HepG2 (cell line): ENCODE data around the gene OR6S1. TPM values are rescaled to one million over a fixed set of nuclear protein-coding genes. Genes with fewer than 3 reads are reported as not detected.
A peak's percentile ranks its signal among the peaks of the same experiment; 100 is the strongest.

Experiments
- HNF4G ChIP-seq, 2 experiments: sonication (generic) in 1 of 2; formaldehyde crosslinking in 1 of 2; IDR thresholded peaks; 2 replicates each; pipeline versions ENCODE4 v1.4.0 to v1.6.1; 2011 to 2020; ENCODE audit warnings: borderline replicate concordance in 2 of 2, low read depth in 2 of 2, mild to moderate bottlenecking in 2 of 2, low read length in 1 of 2, missing genetic modification reagents in 1 of 2, moderate library complexity in 1 of 2
- IKZF1 ChIP-seq: fragments of 450-650 bp; IDR thresholded peaks from 2 replicates; pipeline ENCODE4 v1.7.1; 2016
- JUND ChIP-seq: sonication (generic); formaldehyde crosslinking; IDR thresholded peaks from 2 replicates; pipeline ENCODE4 v1.8.0; 2022; ENCODE audit warnings: mild to moderate bottlenecking, missing genetic modification reagents
- MTF2 ChIP-seq: sonication (generic); formaldehyde crosslinking; IDR thresholded peaks from 2 replicates; pipeline ENCODE4 v1.5.0; 2020; ENCODE audit warnings: missing genetic modification reagents, borderline replicate concordance
- NFKBIZ ChIP-seq: IDR thresholded peaks from 2 replicates; pipeline ENCODE4 v1.6.1; 2018; ENCODE audit warnings: missing genetic modification reagents, missing compliant biosample characterization
- RXRA ChIP-seq: sonication (generic); formaldehyde crosslinking; IDR thresholded peaks from 2 replicates; pipeline ENCODE4 v1.5.1; 2020; ENCODE audit warnings: missing genetic modification reagents
- TGIF2 ChIP-seq: IDR thresholded peaks from 2 replicates; pipeline ENCODE4 v1.6.1; 2016; ENCODE audit warnings: control low read depth, missing compliant biosample characterization
- TP53 ChIP-seq: sonication (generic); formaldehyde crosslinking; conservative IDR thresholded peaks from 2 replicates; pipeline ENCODE4 v1.4.0; 2020; ENCODE audit warnings: missing genetic modification reagents
- ZNF446 ChIP-seq: sonication (generic); formaldehyde crosslinking; IDR thresholded peaks from 2 replicates; pipeline ENCODE4 v1.5.0; 2020; ENCODE audit warnings: mild to moderate bottlenecking, missing genetic modification reagents
- ZNF546 ChIP-seq: sonication (generic); formaldehyde crosslinking; conservative IDR thresholded peaks from 2 replicates; pipeline ENCODE4 v1.8.1; 2023; ENCODE audit warnings: mild to moderate bottlenecking, missing genetic modification reagents
- ZNF564 ChIP-seq: sonication (generic); formaldehyde crosslinking; IDR thresholded peaks from 2 replicates; pipeline ENCODE4 v1.8.1; 2023; ENCODE audit warnings: mild to moderate bottlenecking, missing genetic modification reagents
- ZNF567 ChIP-seq: sonication (generic); formaldehyde crosslinking; IDR thresholded peaks from 2 replicates; pipeline ENCODE4 v1.8.1; 2023; ENCODE audit warnings: mild to moderate bottlenecking, missing genetic modification reagents, borderline replicate concordance
- ZNF619 ChIP-seq: sonication (generic); formaldehyde crosslinking; IDR thresholded peaks from 2 replicates; pipeline ENCODE4 v1.4.0; 2020; ENCODE audit warnings: mild to moderate bottlenecking, missing genetic modification reagents
- ZNF678 ChIP-seq: sonication (generic); formaldehyde crosslinking; IDR thresholded peaks from 2 replicates; pipeline ENCODE4 v1.4.0; 2020; ENCODE audit warnings: mild to moderate bottlenecking, missing genetic modification reagents
- ZSCAN12 ChIP-seq: sonication (generic); formaldehyde crosslinking; IDR thresholded peaks from 2 replicates; pipeline ENCODE4 v1.9.0; 2021; ENCODE audit warnings: mild to moderate bottlenecking, missing genetic modification reagents
- ZSCAN31 ChIP-seq: sonication (generic); formaldehyde crosslinking; IDR thresholded peaks from 2 replicates; pipeline ENCODE4 v1.5.0; 2020; ENCODE audit warnings: low read depth, mild to moderate bottlenecking, missing genetic modification reagents
- polyA plus RNA-seq, 8 experiments: library from polyadenylated mRNA; depleted of rRNA in 3 of 8; stranded (reverse) in 7 of 8; unstranded in 1 of 8; fragments of >200 nt; fragmentation: Illumina TruSeq in 4 of 8; extraction: Trizol in 4 of 8; gene quantifications; 2 replicates each; pipeline versions ENCODE4 v1.2.1 to v1.2.3, GENCODE V29; 2011 to 2016; ENCODE audit warnings: low read depth in 4 of 8, missing spikeins in 1 of 8, mixed read lengths in 1 of 8; ENCODE audit not compliant: insufficient read depth in 1 of 8
- total RNA-seq, 5 experiments: library from RNA; depleted of rRNA; stranded (reverse); fragments of >200 nt; fragmentation: Illumina TruSeq; extraction: Trizol; gene quantifications; 2 replicates each; pipeline ENCODE4 v1.2.3, GENCODE V29; 2016; ENCODE audit warnings: low read depth in 1 of 5
- TF ChIP-seq, protein P1 (sequence below): sonication (generic); formaldehyde crosslinking; IDR thresholded peaks from 2 replicates; pipeline ENCODE4 v1.4.0; 2020; ENCODE audit warnings: missing genetic modification reagents
- TF ChIP-seq, protein P2 (sequence below): sonication (generic); formaldehyde crosslinking; IDR thresholded peaks from 2 replicates; pipeline ENCODE4 v1.9.0; 2021; ENCODE audit warnings: missing genetic modification reagents, mild to moderate bottlenecking, borderline replicate concordance
- TF ChIP-seq, protein P3 (sequence below): IDR thresholded peaks from 2 replicates; pipeline ENCODE4 v1.6.1; 2016; ENCODE audit warnings: mild to moderate bottlenecking
- TF ChIP-seq, protein P4 (sequence below): sonication (generic); formaldehyde crosslinking; IDR thresholded peaks from 2 replicates; pipeline ENCODE4 v1.8.1; 2023; ENCODE audit warnings: mild to moderate bottlenecking, missing genetic modification reagents, borderline replicate concordance
- TF ChIP-seq, protein P5 (sequence below): sonication (generic); formaldehyde crosslinking; IDR thresholded peaks from 2 replicates; pipeline ENCODE4 v1.5.0; 2020; ENCODE audit warnings: mild to moderate bottlenecking, missing genetic modification reagents
- TF ChIP-seq, protein P6 (sequence below): sonication (generic); formaldehyde crosslinking; IDR thresholded peaks from 2 replicates; pipeline ENCODE4 v1.4.0; 2020; ENCODE audit warnings: low read depth, mild to moderate bottlenecking, missing genetic modification reagents

Gene OR6S1
- total and polyA plus RNA-seq, 2 of the 13 experiments (the other 11 are each of a cell fraction or from before 2014, with no cell fraction given): 0.09 TPM; not detected in 1

DNA sequence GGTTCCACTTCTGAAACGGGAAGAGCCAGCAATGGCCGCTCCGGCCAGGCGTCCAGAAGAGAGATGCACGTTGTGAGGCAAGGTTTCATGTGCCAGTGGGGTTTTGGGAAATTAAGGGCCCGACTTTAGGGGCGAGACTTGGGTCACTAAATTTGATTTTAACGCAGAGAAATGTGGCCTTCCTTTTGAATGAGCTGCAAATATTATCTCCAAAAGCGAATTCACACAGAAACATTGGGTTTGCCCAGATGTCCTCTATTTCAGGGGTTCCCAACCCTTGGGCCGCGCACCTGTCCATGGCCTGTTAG lies 40.6 kb upstream of the OR6S1 start (continued):
- TF ChIP-seq, protein P1, sequence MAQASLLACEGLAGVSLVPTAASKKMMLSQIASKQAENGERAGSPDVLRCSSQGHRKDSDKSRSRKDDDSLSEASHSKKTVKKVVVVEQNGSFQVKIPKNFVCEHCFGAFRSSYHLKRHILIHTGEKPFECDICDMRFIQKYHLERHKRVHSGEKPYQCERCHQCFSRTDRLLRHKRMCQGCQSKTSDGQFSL: peak; percentile 24; the same call in 1 of the 2 replicates
- TF ChIP-seq JUND (CRISPR knock-in tag) (no peak), TGIF2 (CRISPR knock-in tag) (no peak), ZNF678 (CRISPR knock-in tag) (no peak), TP53 (CRISPR knock-in tag) (no peak), ZNF446 (CRISPR knock-in tag) (no peak), NFKBIZ (no peak), IKZF1 (no peak), HNF4G (IDR thresholded peaks at IDR 0.05; ENCODE audit: borderline replicate concordance, low read depth, low read length) (no peak), HNF4G (CRISPR knock-in tag; IDR thresholded peaks at IDR 0.05; ENCODE audit: borderline replicate concordance, low read depth) (0 out of 2 replicates have a peak, but pooled peaks have one; percentile 37), ZNF619 (CRISPR knock-in tag) (0 out of 2 replicates have a peak, but pooled peaks have one; percentile 15), ZNF564 (CRISPR knock-in tag) (0 out of 2 replicates have a peak, but pooled peaks have one; percentile 21), ZSCAN31 (CRISPR knock-in tag) (0 out of 2 replicates have a peak, but pooled peaks have one; percentile 6), ZNF567 (CRISPR knock-in tag) (0 out of 2 replicates have a peak, but pooled peaks have one; percentile 35), RXRA (CRISPR knock-in tag) (no peak), ZSCAN12 (CRISPR knock-in tag) (0 out of 2 replicates have a peak, but pooled peaks have one; percentile 59), ZNF546 (CRISPR knock-in tag) (no peak), MTF2 (CRISPR knock-in tag) (peak; percentile 74; the same call in 1 of the 2 replicates)
- TF ChIP-seq, protein P2, sequence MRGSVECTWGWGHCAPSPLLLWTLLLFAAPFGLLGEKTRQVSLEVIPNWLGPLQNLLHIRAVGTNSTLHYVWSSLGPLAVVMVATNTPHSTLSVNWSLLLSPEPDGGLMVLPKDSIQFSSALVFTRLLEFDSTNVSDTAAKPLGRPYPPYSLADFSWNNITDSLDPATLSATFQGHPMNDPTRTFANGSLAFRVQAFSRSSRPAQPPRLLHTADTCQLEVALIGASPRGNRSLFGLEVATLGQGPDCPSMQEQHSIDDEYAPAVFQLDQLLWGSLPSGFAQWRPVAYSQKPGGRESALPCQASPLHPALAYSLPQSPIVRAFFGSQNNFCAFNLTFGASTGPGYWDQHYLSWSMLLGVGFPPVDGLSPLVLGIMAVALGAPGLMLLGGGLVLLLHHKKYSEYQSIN (CRISPR knock-in tag): no peak
- TF ChIP-seq, protein P3, sequence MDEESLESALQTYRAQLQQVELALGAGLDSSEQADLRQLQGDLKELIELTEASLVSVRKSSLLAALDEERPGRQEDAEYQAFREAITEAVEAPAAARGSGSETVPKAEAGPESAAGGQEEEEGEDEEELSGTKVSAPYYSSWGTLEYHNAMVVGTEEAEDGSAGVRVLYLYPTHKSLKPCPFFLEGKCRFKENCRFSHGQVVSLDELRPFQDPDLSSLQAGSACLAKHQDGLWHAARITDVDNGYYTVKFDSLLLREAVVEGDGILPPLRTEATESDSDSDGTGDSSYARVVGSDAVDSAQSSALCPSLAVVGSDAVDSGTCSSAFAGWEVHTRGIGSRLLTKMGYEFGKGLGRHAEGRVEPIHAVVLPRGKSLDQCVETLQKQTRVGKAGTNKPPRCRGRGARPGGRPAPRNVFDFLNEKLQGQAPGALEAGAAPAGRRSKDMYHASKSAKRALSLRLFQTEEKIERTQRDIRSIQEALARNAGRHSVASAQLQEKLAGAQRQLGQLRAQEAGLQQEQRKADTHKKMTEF (CRISPR knock-in tag): peak; percentile 36; the same call in 1 of the 2 replicates
- TF ChIP-seq, protein P4, sequence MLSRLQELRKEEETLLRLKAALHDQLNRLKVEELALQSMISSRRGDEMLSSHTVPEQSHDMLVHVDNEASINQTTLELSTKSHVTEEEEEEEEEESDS (CRISPR knock-in tag): no peak
- TF ChIP-seq, protein P5, sequence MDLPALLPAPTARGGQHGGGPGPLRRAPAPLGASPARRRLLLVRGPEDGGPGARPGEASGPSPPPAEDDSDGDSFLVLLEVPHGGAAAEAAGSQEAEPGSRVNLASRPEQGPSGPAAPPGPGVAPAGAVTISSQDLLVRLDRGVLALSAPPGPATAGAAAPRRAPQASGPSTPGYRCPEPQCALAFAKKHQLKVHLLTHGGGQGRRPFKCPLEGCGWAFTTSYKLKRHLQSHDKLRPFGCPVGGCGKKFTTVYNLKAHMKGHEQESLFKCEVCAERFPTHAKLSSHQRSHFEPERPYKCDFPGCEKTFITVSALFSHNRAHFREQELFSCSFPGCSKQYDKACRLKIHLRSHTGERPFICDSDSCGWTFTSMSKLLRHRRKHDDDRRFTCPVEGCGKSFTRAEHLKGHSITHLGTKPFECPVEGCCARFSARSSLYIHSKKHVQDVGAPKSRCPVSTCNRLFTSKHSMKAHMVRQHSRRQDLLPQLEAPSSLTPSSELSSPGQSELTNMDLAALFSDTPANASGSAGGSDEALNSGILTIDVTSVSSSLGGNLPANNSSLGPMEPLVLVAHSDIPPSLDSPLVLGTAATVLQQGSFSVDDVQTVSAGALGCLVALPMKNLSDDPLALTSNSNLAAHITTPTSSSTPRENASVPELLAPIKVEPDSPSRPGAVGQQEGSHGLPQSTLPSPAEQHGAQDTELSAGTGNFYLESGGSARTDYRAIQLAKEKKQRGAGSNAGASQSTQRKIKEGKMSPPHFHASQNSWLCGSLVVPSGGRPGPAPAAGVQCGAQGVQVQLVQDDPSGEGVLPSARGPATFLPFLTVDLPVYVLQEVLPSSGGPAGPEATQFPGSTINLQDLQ: no peak
- TF ChIP-seq, protein P6, sequence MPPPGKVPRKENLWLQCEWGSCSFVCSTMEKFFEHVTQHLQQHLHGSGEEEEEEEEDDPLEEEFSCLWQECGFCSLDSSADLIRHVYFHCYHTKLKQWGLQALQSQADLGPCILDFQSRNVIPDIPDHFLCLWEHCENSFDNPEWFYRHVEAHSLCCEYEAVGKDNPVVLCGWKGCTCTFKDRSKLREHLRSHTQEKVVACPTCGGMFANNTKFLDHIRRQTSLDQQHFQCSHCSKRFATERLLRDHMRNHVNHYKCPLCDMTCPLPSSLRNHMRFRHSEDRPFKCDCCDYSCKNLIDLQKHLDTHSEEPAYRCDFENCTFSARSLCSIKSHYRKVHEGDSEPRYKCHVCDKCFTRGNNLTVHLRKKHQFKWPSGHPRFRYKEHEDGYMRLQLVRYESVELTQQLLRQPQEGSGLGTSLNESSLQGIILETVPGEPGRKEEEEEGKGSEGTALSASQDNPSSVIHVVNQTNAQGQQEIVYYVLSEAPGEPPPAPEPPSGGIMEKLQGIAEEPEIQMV (CRISPR knock-in tag): no peak
